ENCODE data around the gene VANGL2. TPM values are rescaled to one million over a fixed set of nuclear protein-coding genes. Genes with fewer than 3 reads are reported as not detected.

Gene VANGL2
- total and polyA plus RNA-seq, 9 of the 15 experiments (the other 6 are each of a cell fraction or from before 2014, with no cell fraction given): 0.28 to 4.0 (median 0.98) TPM

DNA sequence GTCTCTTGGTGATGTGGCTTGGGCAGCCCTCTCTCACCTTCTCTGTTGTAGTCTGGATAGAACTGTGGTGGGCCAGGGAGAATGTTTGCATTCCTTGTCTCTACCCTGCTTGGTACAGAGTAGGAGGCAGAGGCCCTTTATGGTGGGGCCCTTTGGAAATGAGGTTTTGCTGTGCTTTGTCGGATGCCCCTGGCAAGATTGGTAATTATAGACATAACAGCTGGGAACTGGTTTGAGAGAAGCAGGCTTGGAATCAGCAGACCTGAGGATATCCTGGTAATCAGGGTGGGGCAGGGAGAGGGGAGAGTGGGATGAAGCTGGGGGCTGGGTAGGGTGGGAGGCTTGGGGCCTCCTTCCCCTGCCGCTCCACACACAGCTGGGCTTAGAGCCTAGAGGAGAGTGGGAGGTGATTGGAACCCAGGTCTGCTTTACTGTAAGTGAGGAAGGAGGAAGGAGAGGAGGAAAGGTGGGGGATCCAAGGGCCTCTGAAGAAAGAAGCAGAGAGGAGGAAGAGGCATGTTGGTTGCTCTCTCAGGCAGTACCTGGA is 5.0 kb downstream of the VANGL2 start:
- ChIA-PET CTCF (ENCODE audit: low intra/inter-chr PET ratio) (no interaction called here), POLR2A (interaction anchor here (0.6 to 0.8 kb wide), 2 partner anchors 208 to 219 kb away, joined by 3 read pairs; no protein-coding TSS in a partner anchor)
- no peak for FAIRE-seq
- intact Hi-C loops (cut with micrococcal nuclease): no loop called here
- no peak for ATAC-seq
- DNase-seq (ENCODE audit: extremely low read depth in 1 of 4, low spot score in 3 of 4): no peak
- no peak overlapping the region for H3K27ac ChIP-seq (ENCODE audit: extremely low read depth, low read depth, low read length)
- no peak overlapping the region for H3K4me3 ChIP-seq
- in situ Hi-C loops (cut with MboI): no loop called here
- no peaks in the 10 kb centered on the region for H3K79me2 ChIP-seq (ENCODE audit: control insufficient read depth, insufficient read depth, low read length)
- no peak overlapping the region for H3K9ac ChIP-seq (ENCODE audit: insufficient read depth in 1 of 2, low read depth in 2 of 2, low read length in 2 of 2)
- H4K20me1 ChIP-seq (replicated peaks; ENCODE audit: control insufficient read depth, insufficient read depth, low read length): 0 out of 2 replicates have a peak, but pooled peaks cover 4% of the 10 kb centered on the region
- H3K27me3 ChIP-seq (ENCODE audit: control insufficient read depth in 2 of 2, insufficient read depth in 2 of 2, low read length in 2 of 2): peaks cover 3 to 14% of the 10 kb centered on the region in 2 experiments; a peak in 3 of 5 replicates
- no peaks in the 10 kb centered on the region for H3K9me1 ChIP-seq (ENCODE audit: control insufficient read depth, insufficient read depth, low read length)
- H3K4me2 ChIP-seq (ENCODE audit: insufficient read depth, low read length): no peak overlapping the region
- no peak overlapping the region for H2AFZ ChIP-seq (ENCODE audit: low read depth, low read length)
- no TSS peak for BruUV-seq (replicated peaks)
- H3K4me1 ChIP-seq (replicated peaks in 1 of 2; ENCODE audit: control insufficient read depth in 2 of 2, insufficient read depth in 2 of 2, low read length in 2 of 2): peaks cover 10 to 21% of the 10 kb centered on the region in 2 experiments; a peak in 4 of 5 replicates
- no peaks in the 10 kb centered on the region for H3K9me3 ChIP-seq (replicated peaks; ENCODE audit: control insufficient read depth, insufficient read depth, low read depth, low read length)
- no peaks in the 10 kb centered on the region for H3K36me3 ChIP-seq (ENCODE audit: control insufficient read depth, insufficient read depth, low read length)
- WGBS (ENCODE audit: insufficient coverage, low coverage, missing lambda C conversion rate): 67% methylated on average over 1 of the region's 2 CpGs
- TF ChIP-seq PTRF (tag; IDR thresholded peaks at IDR 0.05): no peak
- TF ChIP-seq NUFIP1 (IDR thresholded peaks at IDR 0.05; ENCODE audit: partially characterized antibody): no peak
- TF ChIP-seq IFI16 (CRISPR knock-in tag; IDR thresholded peaks at IDR 0.05): no peak
- TF ChIP-seq, protein P1, sequence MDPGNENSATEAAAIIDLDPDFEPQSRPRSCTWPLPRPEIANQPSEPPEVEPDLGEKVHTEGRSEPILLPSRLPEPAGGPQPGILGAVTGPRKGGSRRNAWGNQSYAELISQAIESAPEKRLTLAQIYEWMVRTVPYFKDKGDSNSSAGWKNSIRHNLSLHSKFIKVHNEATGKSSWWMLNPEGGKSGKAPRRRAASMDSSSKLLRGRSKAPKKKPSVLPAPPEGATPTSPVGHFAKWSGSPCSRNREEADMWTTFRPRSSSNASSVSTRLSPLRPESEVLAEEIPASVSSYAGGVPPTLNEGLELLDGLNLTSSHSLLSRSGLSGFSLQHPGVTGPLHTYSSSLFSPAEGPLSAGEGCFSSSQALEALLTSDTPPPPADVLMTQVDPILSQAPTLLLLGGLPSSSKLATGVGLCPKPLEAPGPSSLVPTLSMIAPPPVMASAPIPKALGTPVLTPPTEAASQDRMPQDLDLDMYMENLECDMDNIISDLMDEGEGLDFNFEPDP (CRISPR knock-in tag; IDR thresholded peaks at IDR 0.05): no peak
- TF ChIP-seq, protein P2, sequence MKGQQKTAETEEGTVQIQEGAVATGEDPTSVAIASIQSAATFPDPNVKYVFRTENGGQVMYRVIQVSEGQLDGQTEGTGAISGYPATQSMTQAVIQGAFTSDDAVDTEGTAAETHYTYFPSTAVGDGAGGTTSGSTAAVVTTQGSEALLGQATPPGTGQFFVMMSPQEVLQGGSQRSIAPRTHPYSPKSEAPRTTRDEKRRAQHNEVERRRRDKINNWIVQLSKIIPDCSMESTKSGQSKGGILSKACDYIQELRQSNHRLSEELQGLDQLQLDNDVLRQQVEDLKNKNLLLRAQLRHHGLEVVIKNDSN (CRISPR knock-in tag; IDR thresholded peaks at IDR 0.05): no peak
- no peak for TF ChIP-seq RFX7 (CRISPR knock-in tag; IDR thresholded peaks at IDR 0.05)
- TF ChIP-seq, protein P3, sequence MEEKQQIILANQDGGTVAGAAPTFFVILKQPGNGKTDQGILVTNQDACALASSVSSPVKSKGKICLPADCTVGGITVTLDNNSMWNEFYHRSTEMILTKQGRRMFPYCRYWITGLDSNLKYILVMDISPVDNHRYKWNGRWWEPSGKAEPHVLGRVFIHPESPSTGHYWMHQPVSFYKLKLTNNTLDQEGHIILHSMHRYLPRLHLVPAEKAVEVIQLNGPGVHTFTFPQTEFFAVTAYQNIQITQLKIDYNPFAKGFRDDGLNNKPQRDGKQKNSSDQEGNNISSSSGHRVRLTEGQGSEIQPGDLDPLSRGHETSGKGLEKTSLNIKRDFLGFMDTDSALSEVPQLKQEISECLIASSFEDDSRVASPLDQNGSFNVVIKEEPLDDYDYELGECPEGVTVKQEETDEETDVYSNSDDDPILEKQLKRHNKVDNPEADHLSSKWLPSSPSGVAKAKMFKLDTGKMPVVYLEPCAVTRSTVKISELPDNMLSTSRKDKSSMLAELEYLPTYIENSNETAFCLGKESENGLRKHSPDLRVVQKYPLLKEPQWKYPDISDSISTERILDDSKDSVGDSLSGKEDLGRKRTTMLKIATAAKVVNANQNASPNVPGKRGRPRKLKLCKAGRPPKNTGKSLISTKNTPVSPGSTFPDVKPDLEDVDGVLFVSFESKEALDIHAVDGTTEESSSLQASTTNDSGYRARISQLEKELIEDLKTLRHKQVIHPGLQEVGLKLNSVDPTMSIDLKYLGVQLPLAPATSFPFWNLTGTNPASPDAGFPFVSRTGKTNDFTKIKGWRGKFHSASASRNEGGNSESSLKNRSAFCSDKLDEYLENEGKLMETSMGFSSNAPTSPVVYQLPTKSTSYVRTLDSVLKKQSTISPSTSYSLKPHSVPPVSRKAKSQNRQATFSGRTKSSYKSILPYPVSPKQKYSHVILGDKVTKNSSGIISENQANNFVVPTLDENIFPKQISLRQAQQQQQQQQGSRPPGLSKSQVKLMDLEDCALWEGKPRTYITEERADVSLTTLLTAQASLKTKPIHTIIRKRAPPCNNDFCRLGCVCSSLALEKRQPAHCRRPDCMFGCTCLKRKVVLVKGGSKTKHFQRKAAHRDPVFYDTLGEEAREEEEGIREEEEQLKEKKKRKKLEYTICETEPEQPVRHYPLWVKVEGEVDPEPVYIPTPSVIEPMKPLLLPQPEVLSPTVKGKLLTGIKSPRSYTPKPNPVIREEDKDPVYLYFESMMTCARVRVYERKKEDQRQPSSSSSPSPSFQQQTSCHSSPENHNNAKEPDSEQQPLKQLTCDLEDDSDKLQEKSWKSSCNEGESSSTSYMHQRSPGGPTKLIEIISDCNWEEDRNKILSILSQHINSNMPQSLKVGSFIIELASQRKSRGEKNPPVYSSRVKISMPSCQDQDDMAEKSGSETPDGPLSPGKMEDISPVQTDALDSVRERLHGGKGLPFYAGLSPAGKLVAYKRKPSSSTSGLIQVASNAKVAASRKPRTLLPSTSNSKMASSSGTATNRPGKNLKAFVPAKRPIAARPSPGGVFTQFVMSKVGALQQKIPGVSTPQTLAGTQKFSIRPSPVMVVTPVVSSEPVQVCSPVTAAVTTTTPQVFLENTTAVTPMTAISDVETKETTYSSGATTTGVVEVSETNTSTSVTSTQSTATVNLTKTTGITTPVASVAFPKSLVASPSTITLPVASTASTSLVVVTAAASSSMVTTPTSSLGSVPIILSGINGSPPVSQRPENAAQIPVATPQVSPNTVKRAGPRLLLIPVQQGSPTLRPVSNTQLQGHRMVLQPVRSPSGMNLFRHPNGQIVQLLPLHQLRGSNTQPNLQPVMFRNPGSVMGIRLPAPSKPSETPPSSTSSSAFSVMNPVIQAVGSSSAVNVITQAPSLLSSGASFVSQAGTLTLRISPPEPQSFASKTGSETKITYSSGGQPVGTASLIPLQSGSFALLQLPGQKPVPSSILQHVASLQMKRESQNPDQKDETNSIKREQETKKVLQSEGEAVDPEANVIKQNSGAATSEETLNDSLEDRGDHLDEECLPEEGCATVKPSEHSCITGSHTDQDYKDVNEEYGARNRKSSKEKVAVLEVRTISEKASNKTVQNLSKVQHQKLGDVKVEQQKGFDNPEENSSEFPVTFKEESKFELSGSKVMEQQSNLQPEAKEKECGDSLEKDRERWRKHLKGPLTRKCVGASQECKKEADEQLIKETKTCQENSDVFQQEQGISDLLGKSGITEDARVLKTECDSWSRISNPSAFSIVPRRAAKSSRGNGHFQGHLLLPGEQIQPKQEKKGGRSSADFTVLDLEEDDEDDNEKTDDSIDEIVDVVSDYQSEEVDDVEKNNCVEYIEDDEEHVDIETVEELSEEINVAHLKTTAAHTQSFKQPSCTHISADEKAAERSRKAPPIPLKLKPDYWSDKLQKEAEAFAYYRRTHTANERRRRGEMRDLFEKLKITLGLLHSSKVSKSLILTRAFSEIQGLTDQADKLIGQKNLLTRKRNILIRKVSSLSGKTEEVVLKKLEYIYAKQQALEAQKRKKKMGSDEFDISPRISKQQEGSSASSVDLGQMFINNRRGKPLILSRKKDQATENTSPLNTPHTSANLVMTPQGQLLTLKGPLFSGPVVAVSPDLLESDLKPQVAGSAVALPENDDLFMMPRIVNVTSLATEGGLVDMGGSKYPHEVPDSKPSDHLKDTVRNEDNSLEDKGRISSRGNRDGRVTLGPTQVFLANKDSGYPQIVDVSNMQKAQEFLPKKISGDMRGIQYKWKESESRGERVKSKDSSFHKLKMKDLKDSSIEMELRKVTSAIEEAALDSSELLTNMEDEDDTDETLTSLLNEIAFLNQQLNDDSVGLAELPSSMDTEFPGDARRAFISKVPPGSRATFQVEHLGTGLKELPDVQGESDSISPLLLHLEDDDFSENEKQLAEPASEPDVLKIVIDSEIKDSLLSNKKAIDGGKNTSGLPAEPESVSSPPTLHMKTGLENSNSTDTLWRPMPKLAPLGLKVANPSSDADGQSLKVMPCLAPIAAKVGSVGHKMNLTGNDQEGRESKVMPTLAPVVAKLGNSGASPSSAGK (IDR thresholded peaks at IDR 0.05): no peak
- TF ChIP-seq CXXC5 (CRISPR knock-in tag; IDR thresholded peaks at IDR 0.05): no peak
- no peak for TF ChIP-seq HLTF (IDR thresholded peaks at IDR 0.05)

All from K562 (cell line).